Ascending aorta (tissue), 2 donors: ENCODE measurements around the gene PTS. TPM values are rescaled to one million over a fixed set of nuclear protein-coding genes. Genes with fewer than 3 reads are reported as not detected.
A peak's percentile ranks its signal among the peaks of the same experiment; 100 is the strongest.

ENCODE experiments used
- DNase-seq, 2 donors: peaks; one replicate each; pipeline ENCODE4 v3.0.0-alpha.2; 2019; ENCODE audit warnings: low spot score in 2 of 2
- H3K27ac ChIP-seq, 2 donors: fragments of 200-600 bp; sonication (generic); one replicate each; pipeline ENCODE4 v1.5.1; 2016 to 2017; ENCODE audit warnings: mild to moderate bottlenecking in 1 of 2
- H3K27me3 ChIP-seq: fragments of 200-600 bp; sonication (generic); one replicate; pipeline ENCODE4 v1.5.1; 2017
- H3K36me3 ChIP-seq, 2 donors: fragments of 200-600 bp; sonication (generic); one replicate each; pipeline ENCODE4 v1.5.1; 2016
- H3K4me1 ChIP-seq, 2 donors: fragments of 200-600 bp; sonication (generic); one replicate each; pipeline ENCODE4 v1.5.1; 2016 to 2017; ENCODE audit warnings: mild to moderate bottlenecking in 1 of 2
- H3K4me3 ChIP-seq, 2 donors: fragments of 200-600 bp; sonication (generic); one replicate each; pipeline ENCODE4 v1.5.1; 2016 to 2017; ENCODE audit warnings: mild to moderate bottlenecking in 1 of 2
- H3K9me3 ChIP-seq, 2 donors: fragments of 200-600 bp; sonication (generic); one replicate each; pipeline ENCODE4 v1.5.1; 2016
- intact Hi-C: fragments of 100-400 bp; cut with DNase I; formaldehyde crosslinking; loops from one replicate; pipeline ENCODE4 v1.15.1; 2023
- total RNA-seq: library from RNA; depleted of rRNA; stranded (reverse); fragments of >200 nt; gene quantifications from one replicate; pipeline ENCODE4 v1.1.0, GENCODE V29; 2016
- TF ChIP-seq, protein P1 (sequence below), 3 experiments: fragments of 200-600 bp in 2 of 3; fragments of 450-650 bp in 1 of 3; sonication (generic) in 2 of 3; IDR thresholded peaks; one replicate each; pipeline ENCODE4 v1.5.1; 2016 to 2019; ENCODE audit warnings: antibody characterized with exemption in 3 of 3, mild to moderate bottlenecking in 1 of 3, moderate library complexity in 1 of 3

The PTS gene
- total RNA-seq, 1 donor from 2014 or later: 13.5 TPM

DNA sequence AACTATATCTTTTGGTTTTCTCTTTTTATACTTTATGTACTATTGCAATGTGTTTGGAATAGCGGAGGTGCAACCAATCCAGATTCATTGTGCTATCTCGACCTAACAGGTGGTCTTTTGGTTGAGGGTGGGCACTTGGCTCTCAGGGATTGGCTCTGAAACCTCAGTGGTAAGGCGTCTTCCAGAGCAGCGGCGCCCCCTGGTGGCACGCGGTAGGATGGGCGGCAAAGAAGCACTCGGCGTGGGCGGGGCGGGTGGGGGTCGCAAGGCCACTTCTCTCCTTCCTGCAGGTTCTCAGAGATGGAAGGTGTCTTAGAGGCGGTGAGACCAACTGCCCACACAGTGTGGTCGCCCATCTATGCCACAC is 53.7 kb downstream of the PTS start:
- DNase-seq: peak in 1 of 2 donors; percentile 84
- no peaks in the 10 kb centered on the region for H3K27me3 ChIP-seq
- H3K9me3 ChIP-seq: no peaks in the 10 kb centered on the region
- peak overlapping the region; percentile 22 to 37 for H3K27ac ChIP-seq
- intact Hi-C loops: loop anchor here (1.0 to 5.0 kb wide), 2 partner anchors 61 to 163 kb away; no protein-coding TSS in a partner anchor
- no peaks in the 10 kb centered on the region for H3K36me3 ChIP-seq
- TF ChIP-seq, protein P1, sequence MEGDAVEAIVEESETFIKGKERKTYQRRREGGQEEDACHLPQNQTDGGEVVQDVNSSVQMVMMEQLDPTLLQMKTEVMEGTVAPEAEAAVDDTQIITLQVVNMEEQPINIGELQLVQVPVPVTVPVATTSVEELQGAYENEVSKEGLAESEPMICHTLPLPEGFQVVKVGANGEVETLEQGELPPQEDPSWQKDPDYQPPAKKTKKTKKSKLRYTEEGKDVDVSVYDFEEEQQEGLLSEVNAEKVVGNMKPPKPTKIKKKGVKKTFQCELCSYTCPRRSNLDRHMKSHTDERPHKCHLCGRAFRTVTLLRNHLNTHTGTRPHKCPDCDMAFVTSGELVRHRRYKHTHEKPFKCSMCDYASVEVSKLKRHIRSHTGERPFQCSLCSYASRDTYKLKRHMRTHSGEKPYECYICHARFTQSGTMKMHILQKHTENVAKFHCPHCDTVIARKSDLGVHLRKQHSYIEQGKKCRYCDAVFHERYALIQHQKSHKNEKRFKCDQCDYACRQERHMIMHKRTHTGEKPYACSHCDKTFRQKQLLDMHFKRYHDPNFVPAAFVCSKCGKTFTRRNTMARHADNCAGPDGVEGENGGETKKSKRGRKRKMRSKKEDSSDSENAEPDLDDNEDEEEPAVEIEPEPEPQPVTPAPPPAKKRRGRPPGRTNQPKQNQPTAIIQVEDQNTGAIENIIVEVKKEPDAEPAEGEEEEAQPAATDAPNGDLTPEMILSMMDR (IDR thresholded peaks at IDR 0.05): peak; percentile 43 to 96 (median 94)
- peaks cover 0 to 3% of the 10 kb centered on the region in 2 donors for H3K4me1 ChIP-seq
- H3K4me3 ChIP-seq: peak overlapping the region; percentile 54 to 70

DNA sequence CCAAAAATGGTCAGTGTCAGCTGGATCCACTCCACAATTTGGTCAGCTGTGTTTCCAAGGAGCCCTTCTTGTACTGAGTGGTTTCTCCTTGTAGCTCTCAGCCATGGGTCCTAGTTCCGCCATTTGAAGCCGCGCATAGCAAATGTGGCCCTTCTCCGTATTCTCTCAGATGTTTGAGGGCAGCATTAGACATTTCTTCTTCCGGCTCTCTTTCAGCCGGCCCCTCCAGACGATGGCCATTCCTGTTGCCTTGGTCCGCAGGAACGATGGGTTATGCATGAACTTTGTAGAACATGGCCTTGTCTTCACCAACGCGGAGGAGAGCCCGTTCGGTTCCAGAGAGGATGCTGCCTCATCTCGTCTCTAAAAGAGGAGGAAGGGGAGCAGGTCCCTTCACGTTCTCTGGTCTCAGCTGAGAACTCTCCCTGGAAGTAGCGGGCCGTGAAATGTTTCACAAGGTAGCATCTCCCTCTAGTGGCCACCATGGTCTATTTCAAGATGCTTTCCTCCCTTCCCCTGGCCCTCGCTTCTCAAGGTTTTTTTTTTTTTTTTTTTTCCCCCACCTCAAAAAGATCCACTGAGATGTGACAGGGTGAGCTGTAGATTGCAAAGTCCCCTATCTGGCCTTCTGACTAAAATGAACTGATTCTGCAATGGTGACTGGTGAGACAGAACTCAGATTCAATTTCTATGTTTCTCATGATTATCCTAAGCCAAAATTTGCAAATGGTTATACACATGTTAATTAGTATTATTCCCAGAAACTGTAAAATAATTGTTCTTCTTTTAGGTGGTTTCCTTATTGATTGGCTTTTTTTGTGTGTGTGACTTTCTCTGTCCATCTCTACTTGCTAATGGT is 54.3 kb downstream of the PTS start:
- peaks cover 0 to 3% of the 10 kb centered on the region in 2 donors for H3K4me1 ChIP-seq
- H3K27ac ChIP-seq: peak overlapping the region; percentile 22 to 37
- peak overlapping the region; percentile 54 to 70 for H3K4me3 ChIP-seq
- H3K27me3 ChIP-seq: no peaks in the 10 kb centered on the region
- DNase-seq: peak in 1 of 2 donors; percentile 83
- H3K9me3 ChIP-seq: no peaks in the 10 kb centered on the region
- H3K36me3 ChIP-seq: no peaks in the 10 kb centered on the region
- TF ChIP-seq, protein P1 (IDR thresholded peaks at IDR 0.05): peak; percentile 58 to 72 (median 64)
- intact Hi-C loops: loop anchor here (1.0 kb wide), 1 partner anchor 61 kb away; no protein-coding TSS in a partner anchor

DNA sequence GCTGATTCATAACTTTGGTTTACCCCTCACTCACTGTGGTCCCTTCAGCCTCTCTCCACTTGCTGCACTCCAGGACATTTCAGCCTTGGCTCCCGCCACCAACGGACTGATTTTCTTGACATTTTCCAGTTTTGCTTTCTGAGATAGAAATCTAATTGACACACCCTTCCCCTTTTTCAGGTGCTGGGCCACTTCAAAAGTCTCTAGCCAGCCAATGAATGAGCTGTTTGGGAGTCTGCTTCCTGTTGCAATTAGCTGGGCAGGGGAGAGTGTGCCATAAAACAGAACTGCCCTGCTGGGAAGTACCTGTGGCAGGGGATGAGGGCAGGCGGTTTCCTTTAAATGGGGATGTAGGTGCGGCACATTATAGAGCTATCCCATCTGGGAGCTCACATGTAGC is 55.5 kb downstream of the PTS start:
- intact Hi-C loops: no loop called here
- Histone ChIP-seq H3K27me3 (no peaks in the 10 kb centered on the region), H3K4me3 (no peak overlapping the region), H3K4me1 (peaks cover 0 to 3% of the 10 kb centered on the region in 2 donors), H3K36me3 (no peaks in the 10 kb centered on the region), H3K27ac (no peak overlapping the region), H3K9me3 (no peaks in the 10 kb centered on the region)
- TF ChIP-seq, protein P1 (IDR thresholded peaks at IDR 0.05): no peak
- no peak for DNase-seq

Other genes starting within 250 kb of the PTS start
- 21.3 TPM for gene DLAT, start 201.0 kb upstream of the PTS start, total RNA-seq
- not detected for gene PIH1D2, start 152.4 kb upstream of the PTS start, total RNA-seq
- gene NKAPD1, start 152.1 kb upstream of the PTS start, total RNA-seq: 12.2 TPM
- 28.9 TPM for gene TIMM8B, start 139.7 kb upstream of the PTS start, total RNA-seq
- 68.5 TPM for gene SDHD, start 139.6 kb upstream of the PTS start, total RNA-seq
- gene IL18, start 62.3 kb upstream of the PTS start, total RNA-seq: 9.0 TPM
- gene TEX12, start 59.1 kb upstream of the PTS start, total RNA-seq: not detected
- not detected for gene BCO2, start 50.9 kb upstream of the PTS start, total RNA-seq
- not detected for gene PLET1, start 34.4 kb downstream of the PTS start, total RNA-seq